Measurements from ENCODE around the gene RPS5.
"Not testable (repeated sequence)": the region's sequence is repeated elsewhere in the genome, so short reads cannot be mapped to it uniquely, and the experiment has no call there.

The RPS5 gene

DNA sequence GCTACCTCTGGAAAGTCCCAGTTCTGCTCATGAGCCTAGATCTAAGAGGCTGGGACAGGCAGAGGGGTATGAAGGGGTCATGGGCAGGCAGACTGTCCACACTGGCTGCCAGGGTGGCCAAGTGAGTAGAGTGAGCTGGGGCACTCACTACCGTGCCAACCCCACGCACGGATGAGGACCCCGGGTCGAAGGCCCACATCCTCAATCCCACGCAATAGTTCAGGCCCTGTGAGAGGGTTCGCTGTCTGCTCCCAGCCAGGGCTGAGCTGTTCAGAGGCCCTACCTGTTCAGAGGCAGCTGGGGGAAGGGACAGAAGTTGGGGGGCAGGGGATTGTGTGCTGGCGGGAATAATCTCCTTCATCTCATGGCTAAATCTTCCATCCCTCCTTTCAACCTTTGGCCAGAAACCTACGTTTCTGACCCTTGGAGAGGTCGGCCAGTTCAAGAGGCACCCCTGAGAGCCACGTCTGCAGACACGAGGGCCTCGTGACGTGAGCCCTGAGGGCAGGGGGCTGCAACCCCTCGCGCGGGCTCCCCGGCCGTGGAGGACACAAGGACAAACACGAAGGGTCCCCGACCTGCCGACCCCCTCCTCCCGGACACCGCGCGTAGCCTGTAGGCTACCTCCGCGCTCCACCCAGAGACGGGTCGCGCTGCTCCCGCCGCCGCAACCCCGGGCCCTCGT, 1.0 kb upstream of the RPS5 start:
- no peak for DNase-seq

DNA sequence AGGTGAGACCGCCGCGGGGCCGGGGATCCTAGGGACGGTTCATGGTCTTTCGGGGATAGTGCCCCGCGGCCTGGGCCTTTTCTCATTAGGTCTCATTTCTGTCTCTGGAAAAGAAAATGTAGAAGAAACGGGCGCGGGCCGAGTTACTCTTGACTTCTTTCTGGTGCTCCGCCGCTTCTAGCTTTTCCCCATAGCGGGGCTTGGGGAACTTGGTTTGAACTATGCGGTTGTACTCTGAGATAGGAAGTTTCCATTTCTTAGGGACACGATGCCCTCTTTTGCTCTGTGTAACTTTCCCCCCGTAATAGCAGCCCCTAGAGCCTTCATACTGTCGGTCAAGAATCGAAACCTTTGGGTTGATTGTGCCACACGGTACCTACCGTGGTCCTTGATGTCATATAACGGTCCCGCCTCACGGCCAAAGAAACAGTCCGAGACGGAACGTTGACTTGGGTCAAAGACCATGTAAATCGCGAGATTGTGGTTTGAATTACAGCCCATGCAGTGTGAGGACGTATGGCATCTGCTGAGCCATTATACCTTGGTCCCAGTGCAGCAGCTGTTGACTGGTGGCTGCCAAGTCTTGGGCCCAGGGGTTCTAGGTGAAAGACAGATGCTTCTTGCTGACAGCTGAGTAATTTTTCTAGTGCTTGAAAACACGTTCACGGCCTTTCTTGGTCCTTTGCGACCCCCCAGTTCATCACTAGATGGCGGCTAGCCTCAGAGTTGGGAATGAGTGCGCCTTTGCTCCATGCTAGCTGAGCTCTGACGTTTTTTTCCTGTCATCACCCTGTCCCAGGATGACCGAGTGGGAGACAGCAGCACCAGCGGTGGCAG, 487 bp downstream of the RPS5 start:
- DNase-seq: no peak

DNA sequence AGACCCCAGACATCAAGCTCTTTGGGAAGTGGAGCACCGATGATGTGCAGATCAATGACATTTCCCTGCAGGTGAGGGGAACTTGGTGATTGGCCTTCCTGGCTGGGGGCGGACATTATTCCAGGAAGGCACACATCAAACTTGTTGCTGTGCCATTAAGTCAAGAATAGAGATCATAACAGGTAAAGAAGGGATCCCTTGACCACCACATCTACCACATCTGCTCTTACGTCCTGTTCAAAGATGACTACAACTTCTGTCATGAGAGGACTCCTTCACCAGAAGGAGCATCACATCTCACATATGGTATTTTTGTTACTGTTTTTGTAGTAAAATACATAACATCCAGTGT, 1.1 kb downstream of the RPS5 start:
- no peak for DNase-seq

DNA sequence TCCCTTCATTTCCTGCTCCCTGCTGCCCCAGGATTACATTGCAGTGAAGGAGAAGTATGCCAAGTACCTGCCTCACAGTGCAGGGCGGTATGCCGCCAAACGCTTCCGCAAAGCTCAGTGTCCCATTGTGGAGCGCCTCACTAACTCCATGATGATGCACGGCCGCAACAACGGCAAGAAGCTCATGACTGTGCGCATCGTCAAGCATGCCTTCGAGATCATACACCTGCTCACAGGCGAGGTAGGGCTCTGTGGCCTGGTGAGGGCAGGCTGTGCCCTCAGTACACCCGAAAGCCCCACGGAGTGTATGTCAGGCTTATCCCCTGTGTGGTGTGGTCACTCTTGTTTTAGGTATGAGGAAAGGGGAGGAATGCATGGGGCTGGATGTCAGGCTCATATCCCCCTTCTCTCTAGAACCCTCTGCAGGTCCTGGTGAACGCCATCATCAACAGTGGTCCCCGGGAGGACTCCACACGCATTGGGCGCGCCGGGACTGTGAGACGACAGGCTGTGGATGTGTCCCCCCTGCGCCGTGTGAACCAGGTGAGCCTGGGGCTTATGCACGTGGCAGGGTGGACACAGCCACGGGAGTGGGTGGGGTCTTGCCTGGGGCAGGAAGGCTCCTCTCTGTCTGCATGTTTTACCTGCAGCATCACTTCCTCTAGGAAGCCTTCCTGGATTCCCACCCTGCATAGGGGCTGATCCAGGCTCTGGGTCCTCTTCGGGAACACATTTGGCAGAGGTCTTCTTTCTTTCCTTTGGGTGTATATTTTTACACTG, 6.1 kb downstream of the RPS5 start:
- no peak for DNase-seq

DNA sequence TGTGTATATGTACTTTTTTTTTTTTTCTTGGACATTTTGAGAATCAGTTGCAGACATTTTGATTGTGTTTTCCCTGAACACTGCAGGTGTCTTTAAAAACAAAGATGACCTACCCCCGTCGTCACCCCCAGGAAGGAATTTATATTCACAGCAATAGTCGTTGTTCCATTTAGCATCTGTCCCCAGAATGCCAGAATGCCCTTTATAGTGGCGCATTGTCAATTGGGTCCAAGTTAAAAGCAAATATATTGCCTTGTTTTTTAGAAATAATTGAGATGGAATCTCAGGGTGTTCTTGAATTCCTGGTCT, 6.6 kb downstream of the RPS5 start:
- no peak for DNase-seq

DNA sequence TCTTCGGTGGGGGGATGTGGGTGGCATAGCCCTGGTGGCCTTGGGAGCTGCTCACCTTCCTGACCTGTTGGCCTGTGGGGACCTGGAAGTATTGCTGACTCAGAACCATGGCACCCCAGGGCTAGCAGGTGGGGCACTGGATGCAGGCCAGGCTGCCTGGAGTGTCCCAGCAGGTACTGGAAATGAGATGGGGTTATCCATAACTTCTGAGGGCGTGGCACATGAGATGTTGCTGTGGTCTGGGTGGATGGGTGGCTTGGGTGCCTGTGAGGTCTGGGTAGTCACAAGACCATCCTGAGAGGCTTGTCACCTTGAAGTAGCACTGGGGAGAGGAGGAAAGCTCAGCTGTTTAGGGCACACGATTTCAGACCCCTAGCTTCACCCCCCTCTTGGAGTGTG, 7.8 kb downstream of the RPS5 start:
- no peak for DNase-seq

DNA sequence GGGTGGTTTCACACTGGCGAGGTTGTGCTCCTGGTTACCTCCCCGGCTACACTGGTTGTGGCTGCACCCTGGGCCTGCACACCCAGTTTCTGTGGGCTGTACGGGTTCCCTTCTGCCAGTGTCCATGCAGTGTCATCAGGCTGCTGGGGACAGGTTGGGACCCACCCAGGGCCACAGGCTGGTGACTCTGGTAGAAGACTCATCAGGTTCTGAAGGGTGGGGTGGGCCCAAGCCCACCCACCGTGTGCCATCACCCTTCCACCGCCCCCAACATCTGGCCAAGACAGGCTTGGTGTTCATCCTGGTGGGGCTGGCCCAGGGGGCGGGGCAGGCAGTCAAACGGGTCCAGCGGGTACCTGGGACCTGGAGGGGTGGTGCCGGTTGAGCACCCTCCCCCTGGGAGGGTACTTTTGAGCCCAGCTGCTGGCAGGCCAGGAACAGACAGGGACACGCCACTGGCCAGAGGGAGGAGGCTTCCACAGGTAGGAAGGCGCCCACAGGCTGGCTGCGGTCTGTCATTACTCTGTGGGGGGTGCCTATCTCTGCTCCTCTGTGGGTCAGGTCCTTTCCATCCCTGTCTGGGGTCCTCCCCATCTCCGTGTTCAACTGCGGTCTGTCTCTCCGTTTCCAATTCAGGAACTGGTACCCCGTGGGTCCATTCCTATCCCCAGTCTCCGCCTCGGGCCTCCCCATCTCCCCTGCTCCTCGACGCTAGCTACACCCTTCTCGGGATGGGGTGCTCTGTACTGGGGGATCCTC, 8.3 kb downstream of the RPS5 start, which contains the start of gene RNF225:
RNF225 (plus strand) TSS at position 437 of the 759 bp plus-strand sequence. CDS start 434 bp downstream, outside the sequence.
- no peak for DNase-seq

DNA sequence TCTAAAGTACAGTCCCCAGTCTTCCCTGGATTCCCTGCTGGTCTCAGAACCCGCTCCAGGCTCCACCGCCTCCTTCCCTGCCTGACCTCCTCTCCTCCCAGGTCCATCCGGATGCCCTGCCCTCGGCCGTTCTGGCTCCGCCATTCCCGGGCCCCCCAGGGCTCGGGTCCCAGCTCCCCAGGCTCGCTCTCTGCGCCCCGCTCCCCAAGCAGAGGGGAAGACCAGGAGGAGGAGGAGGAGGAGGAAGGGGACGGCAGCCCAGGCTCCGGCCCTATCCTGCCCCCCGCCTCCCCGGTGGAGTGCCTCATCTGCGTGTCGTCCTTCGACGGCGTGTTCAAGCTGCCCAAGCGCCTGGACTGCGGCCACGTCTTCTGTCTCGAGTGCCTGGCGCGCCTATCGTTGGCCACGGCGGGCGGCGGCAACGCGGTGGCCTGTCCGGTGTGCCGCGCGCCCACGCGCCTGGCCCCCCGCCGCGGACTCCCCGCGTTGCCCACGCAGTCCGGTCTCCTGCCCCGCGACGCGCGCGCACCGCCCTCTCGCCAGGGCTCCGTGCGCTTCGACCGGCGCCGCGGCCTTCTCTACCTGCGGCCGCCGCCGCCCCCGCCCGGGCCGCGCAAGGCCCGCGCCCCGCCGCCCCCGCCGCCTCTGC, 9.0 kb downstream of the RPS5 start:
- no peak for DNase-seq

DNA sequence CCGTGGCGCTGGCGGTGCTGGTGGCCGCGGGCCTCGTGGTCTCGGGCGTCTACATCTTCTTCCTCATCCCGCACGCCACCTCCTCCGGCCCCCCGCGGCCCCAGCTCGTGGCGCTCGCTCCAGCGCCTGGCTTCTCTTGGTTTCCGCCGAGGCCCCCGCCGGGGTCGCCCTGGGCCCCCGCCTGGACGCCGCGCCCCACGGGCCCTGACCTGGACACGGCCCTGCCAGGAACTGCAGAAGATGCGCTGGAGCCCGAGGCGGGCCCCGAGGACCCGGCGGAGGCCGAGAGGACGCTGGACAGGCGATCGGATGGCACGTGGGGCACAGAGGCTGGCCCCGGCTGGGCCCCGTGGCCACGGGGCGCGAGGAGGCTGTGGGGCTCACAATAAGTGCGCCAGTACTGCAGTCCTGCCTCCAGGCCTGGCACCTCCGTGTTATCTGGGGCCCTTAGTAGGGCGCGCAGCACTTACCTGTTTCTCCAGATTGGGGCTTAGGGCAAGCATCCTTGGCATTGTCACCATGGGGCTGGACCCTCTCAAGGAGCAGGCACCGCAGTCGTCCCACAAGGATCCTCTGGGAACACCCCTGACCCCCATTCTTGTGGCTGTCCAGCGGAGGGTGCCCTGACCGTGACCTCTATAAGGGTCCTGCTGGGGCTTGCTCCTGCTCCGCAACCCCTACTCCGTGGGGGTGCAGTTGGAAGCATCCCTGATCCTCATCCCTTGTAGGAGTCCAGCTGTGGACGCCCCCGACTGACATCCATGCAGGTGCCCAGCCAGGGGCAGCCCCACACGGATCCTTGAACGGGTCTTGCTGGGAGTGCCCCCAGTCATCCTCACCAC, 9.8 kb downstream of the RPS5 start:
- no peak for DNase-seq

DNA sequence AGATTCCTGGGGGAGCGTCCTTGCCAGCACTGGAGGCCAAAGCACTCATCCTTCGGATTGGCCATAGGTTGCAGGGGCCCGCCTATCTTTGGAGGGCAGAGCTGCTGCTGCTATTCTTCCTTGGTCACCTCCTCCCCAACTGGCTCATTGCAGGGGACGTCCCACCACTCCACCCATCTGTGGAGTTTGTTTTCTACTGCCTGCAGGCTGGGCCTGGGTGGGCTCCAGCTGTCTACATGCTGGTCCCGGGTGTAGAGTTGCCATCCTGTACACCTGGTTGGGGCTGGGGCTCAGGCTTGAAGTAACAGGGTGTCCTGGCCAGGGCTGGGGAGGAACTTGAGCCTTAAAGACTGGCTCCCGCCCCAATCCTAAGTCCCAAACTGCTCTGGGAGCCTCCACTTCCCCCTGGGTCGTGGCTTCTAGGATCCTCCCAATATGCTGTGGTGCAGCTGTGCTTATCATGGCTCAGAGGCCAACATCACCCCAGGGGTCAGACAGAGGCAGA, 10.5 kb downstream of the RPS5 start:
- DNase-seq: no peak

DNA sequence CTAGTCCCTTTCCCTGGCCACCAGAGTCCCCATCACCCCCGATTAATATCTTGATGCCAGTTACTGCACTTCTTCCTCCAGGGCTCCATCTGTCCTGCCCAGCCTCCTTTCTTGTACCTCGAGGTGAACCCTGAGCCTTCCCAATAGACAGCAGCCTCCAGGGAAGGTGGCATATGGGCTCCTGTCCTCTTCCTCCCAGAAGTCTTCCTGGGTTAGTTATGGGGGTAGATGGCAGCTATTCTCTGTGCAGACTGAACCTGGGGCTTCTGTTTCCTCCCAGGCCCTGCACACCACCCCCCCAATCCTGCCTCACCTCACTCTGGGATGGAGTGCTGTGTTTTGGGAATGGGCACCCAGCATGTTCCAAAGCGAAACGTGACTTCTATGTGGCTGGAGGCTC, 11.0 kb downstream of the RPS5 start:
- no peak for DNase-seq

DNA sequence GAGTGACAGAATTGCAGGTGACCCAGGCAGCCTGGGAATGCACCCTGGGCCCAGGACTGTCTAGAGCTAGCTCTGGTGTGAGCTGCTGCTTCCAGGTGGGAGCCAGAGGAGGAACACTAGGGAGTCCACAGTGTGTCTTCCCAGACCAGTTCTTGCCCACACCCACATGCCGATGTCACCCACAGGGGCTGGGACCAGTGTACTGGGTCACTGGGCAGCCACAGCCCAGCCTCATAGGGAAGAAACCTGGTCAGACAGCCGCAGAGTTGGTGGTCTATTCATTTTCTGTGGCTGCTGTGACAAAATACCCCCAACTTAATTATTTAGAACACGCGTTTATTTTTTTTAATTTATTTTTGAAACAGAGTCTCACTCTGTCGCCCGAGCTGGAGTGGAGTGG, 11.5 kb downstream of the RPS5 start:
- no peak for DNase-seq

DNA sequence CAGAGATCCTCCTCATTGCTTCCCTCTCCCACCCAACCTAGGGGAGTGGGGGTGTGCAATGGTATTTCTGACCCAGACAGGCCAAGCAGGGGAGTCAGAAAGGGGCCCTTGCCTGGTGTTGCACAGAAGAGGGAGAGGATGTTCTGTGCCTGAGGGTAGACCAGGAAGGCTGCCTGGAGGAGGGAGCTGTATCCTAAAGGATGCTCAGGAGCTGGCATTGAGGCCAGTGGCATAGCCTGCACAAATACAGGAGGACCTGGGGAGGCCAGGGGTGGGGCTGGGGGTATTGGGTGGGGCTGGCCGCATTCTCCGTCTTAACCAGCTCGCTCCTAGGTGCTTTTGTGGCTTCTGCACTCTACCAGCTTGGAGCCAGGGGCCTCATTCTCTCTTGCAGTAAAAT, 12.8 kb downstream of the RPS5 start:
- DNase-seq: no peak

DNA sequence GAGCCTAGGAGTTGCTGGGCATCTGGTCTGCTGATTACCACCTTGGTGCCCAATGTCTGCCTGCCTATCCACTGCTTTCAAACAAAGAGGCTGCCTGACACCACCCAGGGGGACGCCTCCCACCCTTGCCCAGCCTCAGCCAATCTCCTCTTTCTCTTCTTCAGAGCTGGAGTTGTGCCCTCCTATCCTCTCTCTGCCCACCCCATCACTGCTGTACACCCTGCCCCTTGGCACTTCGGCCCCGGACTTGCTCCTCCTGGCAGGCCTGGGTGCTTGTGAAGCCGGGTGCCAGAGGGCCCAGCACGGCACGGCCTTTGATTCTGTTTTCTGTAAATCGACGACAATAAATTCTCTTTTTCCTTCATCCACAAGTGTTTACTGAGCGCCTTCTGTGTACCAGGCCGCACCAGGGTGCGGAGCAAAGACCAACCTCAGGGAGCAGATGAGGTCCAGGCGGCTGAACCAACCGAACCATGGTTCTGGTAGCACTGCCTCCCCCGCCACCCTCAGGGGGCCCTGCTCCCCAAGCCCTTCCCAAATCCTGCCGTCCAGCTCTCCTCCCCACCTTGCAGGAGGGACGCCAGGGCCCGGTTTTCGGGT, 13.3 kb downstream of the RPS5 start:
- DNase-seq: no peak

DNA sequence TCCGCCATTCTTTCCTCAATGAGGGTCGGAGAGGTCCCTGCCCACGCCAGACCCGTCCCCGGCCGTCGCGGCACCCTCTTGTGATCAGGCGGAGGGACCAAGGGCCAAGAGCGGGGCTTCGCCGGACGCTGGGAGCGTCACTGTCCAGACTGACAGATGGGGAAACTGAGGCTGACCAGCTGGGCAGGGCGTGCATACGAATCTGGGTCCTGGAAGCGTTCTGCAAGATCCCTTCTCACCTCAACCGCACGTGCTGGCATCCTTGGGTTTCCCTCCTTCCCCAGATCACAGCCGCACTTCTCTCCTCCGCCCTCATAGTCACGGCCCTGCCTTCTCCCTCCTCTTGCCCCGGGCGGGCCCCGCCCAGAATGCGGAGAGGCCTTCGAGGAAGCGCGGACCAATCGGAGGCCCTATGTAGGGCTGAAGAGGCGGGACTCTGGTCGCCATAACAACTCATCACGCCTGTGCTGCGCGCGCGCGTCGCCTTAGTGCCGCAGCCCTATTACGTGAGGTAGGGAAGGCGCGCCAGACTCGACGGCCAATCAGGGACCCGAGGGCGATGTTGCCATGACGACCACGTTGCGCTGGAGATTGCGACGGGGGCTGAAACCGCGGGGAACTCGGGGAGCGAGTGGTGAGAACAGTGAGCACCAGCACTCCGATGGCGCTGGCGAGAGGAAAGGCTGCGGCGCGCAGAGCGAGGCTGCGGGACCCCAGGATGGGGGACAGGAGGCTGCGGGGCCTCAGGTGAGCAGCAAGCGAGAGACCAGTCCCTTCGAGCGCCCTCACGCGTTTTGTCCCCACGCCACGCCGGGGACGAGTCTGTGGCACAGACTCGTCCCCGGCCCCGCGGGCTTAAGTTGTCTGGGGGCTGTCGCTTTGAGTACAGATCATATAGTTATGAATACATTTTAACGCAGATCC, 14.1 kb downstream of the RPS5 start:
- peak; percentile 95 for DNase-seq

DNA sequence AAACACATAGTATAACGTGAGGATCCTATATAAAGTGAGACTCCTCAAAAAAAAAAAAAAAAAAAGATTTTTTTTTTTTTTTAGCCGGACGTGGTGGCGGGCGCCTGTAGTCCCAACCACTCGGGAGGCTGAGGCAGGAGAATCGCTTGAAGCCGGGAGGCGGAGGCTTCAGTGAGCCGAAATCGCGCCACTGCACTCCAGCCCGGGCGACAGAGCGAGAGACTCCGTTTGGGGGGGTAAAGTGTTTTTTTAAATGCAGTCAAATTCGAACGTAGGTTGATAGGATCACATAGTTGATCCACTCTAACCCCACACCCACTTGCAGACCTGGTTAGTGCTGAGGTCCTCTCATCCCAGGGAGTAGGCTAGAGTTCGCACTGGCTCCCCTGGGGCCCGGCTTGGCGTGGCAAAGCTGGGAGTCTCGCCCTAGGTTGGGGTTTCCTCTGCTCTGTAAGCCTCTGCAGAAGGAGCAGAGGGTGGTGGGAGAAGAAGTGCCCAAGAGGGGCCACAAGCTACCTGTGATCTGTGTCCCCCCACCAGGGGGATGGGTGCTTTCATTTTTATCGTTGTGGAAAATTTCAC, 14.9 kb downstream of the RPS5 start:
- no peak for DNase-seq

DNA sequence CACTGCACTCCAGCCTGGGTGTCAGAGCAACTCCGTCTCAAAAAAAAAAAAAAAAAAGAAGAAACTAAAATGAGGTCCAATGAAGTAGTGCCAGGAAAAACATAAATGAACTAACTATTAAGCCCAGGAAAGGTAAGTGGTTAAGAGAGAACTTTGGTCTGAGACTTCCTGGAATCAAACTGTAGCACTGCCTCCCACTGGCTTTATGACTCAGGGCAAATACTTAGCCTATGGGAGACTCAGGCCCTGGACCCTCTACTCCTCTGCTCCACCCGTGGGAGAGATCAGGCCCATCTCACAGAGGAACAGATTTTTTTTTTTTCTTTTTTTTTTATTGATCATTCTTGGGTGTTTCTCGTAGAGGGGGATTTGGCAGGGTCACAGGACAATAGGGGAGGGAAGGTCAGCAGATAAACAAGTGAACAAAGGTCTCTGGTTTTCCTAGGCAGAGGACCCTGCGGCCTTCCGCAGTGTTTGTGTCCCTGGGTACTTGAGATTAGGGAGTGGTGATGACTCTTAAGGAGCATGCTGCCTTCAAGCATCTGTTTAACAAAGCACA, 16.9 kb downstream of the RPS5 start:
- DNase-seq: not testable (repeated sequence)

DNA sequence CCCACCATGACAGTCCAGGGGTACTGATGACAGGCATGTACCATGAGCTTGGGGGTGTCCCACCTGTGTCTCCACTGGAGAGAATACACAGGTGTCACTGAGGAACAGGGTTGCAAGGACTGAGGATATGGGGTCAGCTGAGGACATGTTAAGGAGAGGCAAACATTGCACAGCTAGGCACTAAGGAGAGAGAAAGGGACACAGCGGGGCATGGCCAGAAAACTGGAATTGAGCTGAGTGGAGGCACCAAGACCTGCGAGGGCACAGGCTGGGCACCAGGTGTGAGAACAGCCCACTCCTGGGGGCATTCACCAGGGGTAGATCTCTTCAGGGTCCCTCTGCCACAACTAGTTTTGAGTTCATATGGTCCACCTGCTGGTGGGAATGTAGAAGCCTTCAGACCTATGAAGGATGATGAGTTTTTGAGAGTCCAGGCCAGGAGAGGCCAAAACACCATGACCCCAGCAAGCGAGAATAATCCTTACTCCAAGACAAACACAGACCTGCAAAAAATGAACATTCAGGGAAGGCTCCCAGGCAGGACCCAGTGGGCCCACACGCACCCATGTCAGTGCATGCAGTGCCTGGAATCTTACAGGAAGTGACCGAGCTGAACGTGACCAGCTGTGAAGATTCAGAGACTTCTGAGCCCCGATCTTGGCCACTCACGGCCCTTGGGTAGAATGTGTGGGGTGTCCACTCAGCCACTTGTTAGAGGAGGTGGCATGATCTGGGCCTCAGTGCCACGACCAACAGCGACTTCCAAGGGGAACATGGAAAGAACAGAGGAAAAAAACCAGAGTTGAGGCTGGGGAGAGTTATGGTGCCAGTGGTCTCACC, 20.0 kb downstream of the RPS5 start:
- no peak for DNase-seq

All from SHP77 treated with DMSO at 0.1 percent for 48 hours (cell line).